Loucy (cell line): ENCODE data around the gene CCDC33.

Source experiments
- H2AFZ ChIP-seq: fragments of 200-600 bp; sonication (generic); 2 replicates; pipeline ENCODE4 v1.6.0; 2016; ENCODE audit warnings: antibody characterized with exemption, mild to moderate bottlenecking, low read length, moderate library complexity
- H3F3A ChIP-seq: fragments of 200-600 bp; 2 replicates; pipeline ENCODE4 v1.6.0; 2016; ENCODE audit warnings: antibody characterized with exemption, low read depth, mild to moderate bottlenecking
- H3K27me3 ChIP-seq: fragments of 200-600 bp; sonication (generic); 2 replicates; pipeline ENCODE4 v1.6.1; 2014; ENCODE audit warnings: low read length, mild to moderate bottlenecking; ENCODE audit not compliant: insufficient read depth, poor library complexity, severe bottlenecking
- H3K36me3 ChIP-seq: fragments of 200-600 bp; sonication (generic); 2 replicates; pipeline ENCODE4 v1.6.1; 2016; ENCODE audit warnings: low read length; ENCODE audit not compliant: insufficient read depth
- H3K4me1 ChIP-seq: fragments of 200-600 bp; sonication (generic); 2 replicates; pipeline ENCODE4 v1.5.1; 2014; ENCODE audit warnings: low read length, mild to moderate bottlenecking; ENCODE audit not compliant: insufficient read depth, poor library complexity, severe bottlenecking
- H3K4me2 ChIP-seq: fragments of 200-600 bp; sonication (generic); 2 replicates; pipeline ENCODE4 v1.6.0; 2014; ENCODE audit warnings: antibody characterized with exemption, low read length, low read depth, mild to moderate bottlenecking; ENCODE audit not compliant: poor library complexity, severe bottlenecking
- H3K4me3 ChIP-seq: fragments of 200-600 bp; sonication (generic); 2 replicates; pipeline ENCODE4 v1.5.1; 2014; ENCODE audit warnings: low read length, mild to moderate bottlenecking, mixed read lengths; ENCODE audit not compliant: poor library complexity, severe bottlenecking
- H3K79me2 ChIP-seq: fragments of 200-600 bp; sonication (generic); 2 replicates; pipeline ENCODE4 v1.6.1; 2014; ENCODE audit warnings: low read length; ENCODE audit not compliant: insufficient read depth
- H3K9ac ChIP-seq: fragments of 200-600 bp; sonication (generic); 2 replicates; pipeline ENCODE4 v1.6.0; 2014; ENCODE audit warnings: mild to moderate bottlenecking, low read depth, low read length, moderate library complexity; ENCODE audit not compliant: poor library complexity, severe bottlenecking
- H3K9me2 ChIP-seq: fragments of 200-600 bp; sonication (generic); replicated peaks from 2 replicates; pipeline ENCODE4 v1.6.1; 2016; ENCODE audit warnings: low read depth, low read length, mixed read lengths
- H3K9me3 ChIP-seq: fragments of 200-600 bp; sonication (generic); 2 replicates; pipeline ENCODE4 v1.6.1; 2014; ENCODE audit warnings: mild to moderate bottlenecking, antibody characterized with exemption, low read length, low read depth; ENCODE audit not compliant: insufficient read depth
- H4K20me1 ChIP-seq: fragments of 200-600 bp; sonication (generic); 2 replicates; pipeline ENCODE4 v1.6.0; 2014; ENCODE audit warnings: antibody characterized with exemption, low read length, mild to moderate bottlenecking; ENCODE audit not compliant: insufficient read depth, poor library complexity, severe bottlenecking
- CTCF ChIP-seq: fragments of 200-600 bp; sonication (generic); conservative IDR thresholded peaks from 2 replicates; pipeline ENCODE4 v1.5.1; 2014; ENCODE audit warnings: mild to moderate bottlenecking, antibody characterized with exemption, low read length
- EZH2phosphoT487 ChIP-seq: fragments of 200-600 bp; IDR thresholded peaks from 2 replicates; pipeline ENCODE4 v1.6.1; 2018; ENCODE audit warnings: antibody characterized with exemption, mild to moderate bottlenecking, moderate library complexity, borderline replicate concordance

Gene CCDC33

GRCh38 chr15:74208496-74208895 lies 27.6 kb upstream of the CCDC33 start:
- peaks cover 70% of the 10 kb centered on the region for H3K79me2 ChIP-seq
- TF ChIP-seq CTCF: no peak
- TF ChIP-seq EZH2phosphoT487: no peak
- H2AFZ ChIP-seq: peak overlapping the region; percentile 1; the same call in 1 of the 2 replicates
- no peaks in the 10 kb centered on the region for H3K36me3 ChIP-seq
- peaks cover 83% of the 10 kb centered on the region for H3K4me1 ChIP-seq
- H3K9me3 ChIP-seq: no peaks in the 10 kb centered on the region
- peak overlapping the region; percentile 75 for H3K4me3 ChIP-seq
- no peaks in the 10 kb centered on the region for H4K20me1 ChIP-seq
- peaks cover 7% of the 10 kb centered on the region for H3F3A ChIP-seq
- peak overlapping the region; percentile 90 for H3K9ac ChIP-seq
- no peaks in the 10 kb centered on the region for H3K9me2 ChIP-seq
- H3K4me2 ChIP-seq: peak overlapping the region; percentile 91
- no peaks in the 10 kb centered on the region for H3K27me3 ChIP-seq

GRCh38 chr15:74208901-74209559 lies 27.1 kb upstream of the CCDC33 start:
- Histone ChIP-seq H3K4me2 (peak overlapping the region; percentile 91), H3K36me3 (no peaks in the 10 kb centered on the region), H3K4me3 (peak overlapping the region; percentile 75), H3F3A (peaks cover 7% of the 10 kb centered on the region), H3K27me3 (no peaks in the 10 kb centered on the region), H3K9ac (peak overlapping the region; percentile 90), H3K4me1 (peaks cover 83% of the 10 kb centered on the region), H3K9me3 (no peaks in the 10 kb centered on the region), H4K20me1 (no peaks in the 10 kb centered on the region), H2AFZ (peak overlapping the region; percentile 1; the same call in 1 of the 2 replicates), H3K79me2 (peaks cover 65% of the 10 kb centered on the region), H3K9me2 (no peaks in the 10 kb centered on the region)
- TF ChIP-seq EZH2phosphoT487 (no peak), CTCF (no peak)

- H3K4me2 ChIP-seq: peak overlapping the region; percentile 91
- H3K27me3 ChIP-seq: no peaks in the 10 kb centered on the region
- H4K20me1 ChIP-seq: no peaks in the 10 kb centered on the region
- no peaks in the 10 kb centered on the region for H3K9me2 ChIP-seq
- H3K36me3 ChIP-seq: no peaks in the 10 kb centered on the region
- peak overlapping the region; percentile 75 for H3K4me3 ChIP-seq
- H3K4me1 ChIP-seq: peaks cover 81% of the 10 kb centered on the region
- H3K9ac ChIP-seq: peak overlapping the region; percentile 90
- TF ChIP-seq EZH2phosphoT487 (no peak), CTCF (peak; percentile 51)
- no peaks in the 10 kb centered on the region for H3K9me3 ChIP-seq
- H3K79me2 ChIP-seq: peaks cover 60% of the 10 kb centered on the region
- no peak overlapping the region for H2AFZ ChIP-seq
- peaks cover 4% of the 10 kb centered on the region for H3F3A ChIP-seq
These were observed 26.6 kb upstream of the CCDC33 start for GRCh38 chr15:74209560-74209958.
